Smooth muscle cell of the brain vasculature (primary cell): Measurements from ENCODE around the gene PPL.
A peak's percentile ranks its signal among the peaks of the same experiment; 100 is the strongest.
"Not testable (repeated sequence)": the region's sequence is repeated elsewhere in the genome, so short reads cannot be mapped to it uniquely, and the experiment has no call there.

Experiments used
- DNase-seq: peaks from one replicate; pipeline ENCODE4 v3.0.0-alpha.2; 2012; ENCODE audit warnings: low read depth, low spot score

PPL gene

DNA sequence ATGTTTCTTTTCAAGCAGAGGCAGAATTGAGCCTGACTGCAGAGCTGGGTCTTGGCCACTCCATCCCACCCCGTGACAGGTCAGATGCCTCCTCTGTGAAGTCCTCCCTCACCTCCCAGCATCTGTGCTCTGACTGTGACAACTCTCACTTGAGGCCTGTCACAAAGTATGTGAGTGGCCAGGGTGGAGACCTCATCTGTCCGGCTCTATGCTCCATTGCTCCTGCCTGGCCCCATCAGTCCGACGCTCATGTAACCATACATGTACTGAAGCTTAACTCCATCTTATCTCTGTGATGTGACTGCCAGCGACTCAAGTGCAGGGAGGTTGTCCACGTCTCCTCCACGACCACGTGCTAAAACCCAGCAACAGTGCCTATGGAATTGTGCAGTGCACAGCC, 3.5 kb downstream of the PPL start:
- no peak for DNase-seq

DNA sequence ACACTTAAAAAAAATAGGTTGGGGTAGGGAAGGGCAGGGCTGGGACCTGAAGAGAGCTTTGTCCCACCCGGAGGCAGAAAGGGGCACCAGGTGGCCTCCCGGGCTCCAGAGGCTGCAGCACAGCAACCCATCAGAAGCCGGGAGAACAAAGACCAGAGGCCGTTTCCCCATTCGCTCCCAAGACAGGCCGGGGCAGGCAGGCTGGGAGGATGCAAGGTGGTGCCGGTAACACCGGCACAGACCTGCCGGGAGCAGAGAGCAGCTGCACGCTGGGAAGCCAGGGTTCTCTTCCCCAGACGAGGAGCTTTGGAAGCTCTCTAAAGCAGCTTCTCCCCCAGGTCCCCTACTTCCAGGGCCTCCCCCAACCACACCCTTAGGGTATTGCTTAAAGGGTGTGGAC, 5.6 kb downstream of the PPL start:
- DNase-seq: no peak

DNA sequence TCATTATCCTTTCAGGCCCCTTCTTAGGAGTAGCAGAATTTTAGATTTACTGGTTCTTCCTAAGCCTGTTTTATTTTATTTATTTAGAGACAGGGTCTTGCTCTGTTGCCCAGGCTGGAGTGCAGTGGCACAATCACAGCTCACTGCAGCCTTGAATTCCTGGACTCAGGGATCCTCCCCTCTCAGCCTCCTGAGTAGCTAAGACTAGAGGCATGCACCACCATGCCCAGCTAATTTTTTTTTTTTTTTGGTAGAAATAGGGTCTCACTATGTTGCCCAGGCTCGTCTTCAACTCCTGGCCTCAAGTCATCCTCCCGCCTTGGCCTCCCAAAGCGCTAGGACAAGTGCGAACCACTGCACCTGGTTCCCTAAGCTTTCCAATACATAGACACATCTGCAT, 7.3 kb downstream of the PPL start:
- not testable (repeated sequence) for DNase-seq

DNA sequence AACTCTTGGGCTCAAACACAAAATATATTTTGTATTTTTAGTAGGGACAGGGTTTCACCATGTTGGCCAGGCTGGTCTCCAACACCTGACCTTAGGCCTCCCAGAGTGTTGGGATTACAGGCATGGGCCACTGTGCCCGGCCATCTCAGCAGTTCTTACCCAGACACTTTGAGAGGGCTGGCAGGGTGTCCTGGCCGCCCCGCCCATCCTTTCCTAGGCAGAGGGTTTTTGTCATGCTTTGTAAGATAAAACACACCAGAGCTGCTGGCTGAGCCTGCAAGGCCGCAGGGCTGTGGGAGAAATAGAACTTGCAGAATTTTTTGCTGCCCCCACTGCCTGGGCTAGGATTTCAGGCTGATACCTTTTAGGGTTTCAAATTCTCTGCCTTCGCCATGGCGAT, 8.7 kb downstream of the PPL start:
- DNase-seq: no peak

DNA sequence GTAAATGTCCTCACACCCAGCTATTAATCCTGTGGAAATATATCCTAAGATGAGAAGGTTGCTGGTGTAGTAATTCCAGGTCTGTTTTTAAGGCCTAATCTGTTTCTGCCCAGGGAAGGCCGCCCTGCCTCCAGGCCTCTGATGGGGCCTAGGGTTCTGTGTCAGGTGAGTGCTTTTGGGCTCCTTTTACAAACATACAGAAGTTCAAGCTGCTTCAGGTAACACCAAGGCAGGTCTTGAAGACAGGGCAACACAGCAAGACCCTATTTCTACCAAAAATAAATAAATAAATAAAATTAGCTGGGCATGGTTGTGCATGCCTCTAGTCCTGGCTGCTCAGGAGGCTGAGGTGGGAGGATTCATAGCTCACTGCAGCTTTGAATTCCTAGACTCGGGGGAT, 9.3 kb downstream of the PPL start:
- no peak for DNase-seq

DNA sequence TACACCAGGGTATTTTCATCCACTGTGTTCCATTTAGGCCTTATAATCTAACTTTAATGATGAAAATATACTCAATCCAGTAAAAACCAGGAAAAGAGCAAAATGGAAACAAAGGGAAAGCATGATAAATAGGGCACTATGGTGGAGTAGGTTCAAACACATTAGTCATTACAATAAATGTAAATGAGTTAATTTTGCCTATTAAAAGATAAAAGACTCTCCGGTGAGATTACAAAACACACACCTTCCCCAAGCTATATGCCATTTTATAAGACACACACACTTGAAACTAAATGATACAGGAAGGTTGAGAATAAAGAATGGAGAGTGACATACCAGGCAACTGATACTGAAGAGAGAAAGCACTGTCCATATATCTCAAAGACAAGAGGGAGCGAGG, 10.0 kb downstream of the PPL start:
- no peak for DNase-seq

DNA sequence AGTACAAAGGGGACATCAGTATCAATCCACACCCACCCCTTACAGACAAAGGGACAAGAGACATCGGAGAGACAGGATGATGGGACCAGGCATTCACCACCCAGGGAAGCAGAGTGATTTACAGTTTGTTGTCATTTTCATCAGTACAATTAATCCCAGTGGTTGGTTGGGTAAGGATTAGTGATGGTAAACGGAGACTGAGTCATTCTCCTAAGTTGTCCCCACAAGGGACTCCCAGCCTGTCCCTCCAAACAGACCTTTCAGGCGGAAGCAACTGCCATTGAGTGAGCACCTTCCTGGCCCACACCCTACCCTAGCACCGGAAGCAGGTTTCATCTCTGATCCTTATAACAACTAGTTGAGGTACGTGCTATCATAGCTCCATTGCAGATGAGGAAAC, 11.2 kb downstream of the PPL start:
- DNase-seq: no peak

DNA sequence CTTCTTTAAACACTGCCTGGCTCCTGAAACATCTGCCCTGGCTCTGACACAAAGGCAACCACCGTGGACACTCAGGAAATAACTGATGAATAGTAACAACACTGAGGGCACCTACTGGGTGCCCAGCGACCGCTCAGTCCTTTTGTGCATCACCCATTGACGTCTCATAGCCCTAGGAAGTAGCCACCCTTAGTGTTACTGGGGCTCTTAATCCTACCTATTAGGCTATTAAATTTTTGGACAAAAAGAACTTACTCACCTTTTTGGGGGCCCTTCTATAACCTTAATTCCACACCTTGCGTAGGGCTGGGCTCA, 11.7 kb downstream of the PPL start:
- DNase-seq: no peak

DNA sequence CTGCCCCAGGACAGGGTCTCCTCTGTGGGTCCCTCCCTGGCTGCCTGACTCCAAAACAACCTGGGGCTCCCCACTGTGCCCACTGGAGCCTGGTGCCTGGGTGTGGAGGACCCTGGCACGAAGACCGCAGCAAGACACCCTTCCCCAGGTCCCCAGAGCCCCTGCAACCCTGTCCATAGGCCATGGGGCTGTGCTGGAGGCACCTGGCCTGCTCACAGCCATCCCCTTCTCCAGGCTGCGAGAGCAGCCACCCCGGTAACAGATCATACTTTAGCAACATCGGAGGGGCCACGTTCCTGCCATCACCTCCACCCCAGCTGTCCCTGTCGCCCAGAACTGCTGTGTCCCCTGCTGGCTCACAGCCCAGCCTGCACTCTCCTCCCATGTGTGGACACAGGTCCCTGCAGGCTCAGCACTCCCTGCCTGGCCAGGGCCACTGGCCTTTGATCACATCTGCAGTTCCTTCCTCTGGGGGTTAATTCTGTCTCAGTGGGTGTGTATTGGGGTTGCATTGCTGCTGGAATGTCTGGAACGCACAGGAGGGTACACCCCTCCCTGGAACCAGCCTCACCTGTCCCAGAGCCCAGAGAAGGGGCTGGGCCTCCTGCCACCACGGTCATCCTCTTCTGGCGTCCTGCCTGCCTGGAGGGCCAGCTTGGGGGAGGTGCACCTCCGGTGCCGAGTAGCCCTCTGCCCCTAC, 12.2 kb downstream of the PPL start:
- DNase-seq: no peak

DNA sequence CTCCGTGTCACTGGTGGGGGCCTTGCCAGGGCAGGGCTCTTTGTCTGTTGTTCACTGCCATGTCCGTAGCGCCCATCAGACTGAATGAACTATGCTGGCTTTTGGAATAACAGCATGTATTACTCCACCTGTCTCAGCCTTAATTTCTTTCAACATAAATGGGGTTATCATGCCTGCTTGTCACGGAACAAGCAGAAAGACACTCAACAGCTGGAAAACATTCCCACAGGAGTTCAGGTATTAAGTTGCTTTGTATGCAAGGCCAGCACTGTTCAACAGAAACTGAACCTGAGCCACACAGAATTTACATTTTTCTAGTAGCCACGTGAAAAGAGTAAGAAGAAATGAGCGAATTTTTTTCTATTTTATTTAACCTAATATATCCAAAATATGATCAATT, 13.1 kb downstream of the PPL start:
- no peak for DNase-seq

DNA sequence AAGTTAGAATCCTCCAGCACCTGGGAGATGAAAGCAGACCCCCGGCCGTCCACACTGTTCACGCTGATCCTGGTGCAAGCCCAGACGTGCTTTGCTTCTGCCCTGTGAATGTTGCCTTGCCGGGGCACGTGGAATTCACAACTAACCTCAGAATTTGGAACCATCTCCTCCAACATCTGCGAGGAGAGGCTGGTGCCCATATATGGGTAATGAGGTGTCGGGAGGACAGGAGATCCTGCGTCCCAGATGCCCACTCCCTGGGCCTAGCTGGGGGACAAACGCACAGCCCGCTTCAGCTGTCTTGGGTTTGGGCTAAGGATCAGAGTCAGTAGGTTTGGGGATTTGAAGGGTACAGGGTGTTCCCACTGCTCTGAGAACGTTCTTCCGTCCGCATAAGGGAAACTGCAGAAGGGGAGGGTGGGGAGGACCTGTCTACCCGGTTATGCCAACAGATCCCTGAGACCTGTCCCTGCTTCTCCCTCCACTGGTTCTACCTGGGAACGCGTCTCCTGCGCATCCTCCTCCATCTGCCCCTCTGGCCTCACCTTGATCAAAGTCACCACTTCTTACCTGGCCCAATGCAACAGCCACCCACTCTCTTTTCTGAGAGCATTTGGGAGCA, 14.1 kb downstream of the PPL start:
- no peak for DNase-seq

DNA sequence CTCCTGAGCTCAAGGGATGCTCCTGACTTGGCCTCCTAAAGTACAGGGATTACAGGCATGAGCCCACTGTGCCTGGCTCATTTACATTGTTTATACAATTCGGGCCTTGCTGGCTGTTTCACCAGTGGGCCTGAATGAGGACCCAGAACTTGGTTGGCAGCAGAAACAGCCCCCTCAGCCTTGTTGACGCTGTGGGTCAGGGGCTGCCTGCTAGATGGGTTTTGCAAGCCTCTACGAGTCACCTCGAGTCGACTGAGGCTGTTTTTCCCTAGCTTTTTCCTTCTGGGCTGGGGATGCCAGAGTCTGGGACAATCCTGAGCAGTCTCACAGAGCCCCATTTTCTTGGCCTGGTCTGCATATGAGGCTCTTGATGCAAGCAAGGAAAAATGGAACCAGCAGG, 16.1 kb downstream of the PPL start:
- DNase-seq: no peak

DNA sequence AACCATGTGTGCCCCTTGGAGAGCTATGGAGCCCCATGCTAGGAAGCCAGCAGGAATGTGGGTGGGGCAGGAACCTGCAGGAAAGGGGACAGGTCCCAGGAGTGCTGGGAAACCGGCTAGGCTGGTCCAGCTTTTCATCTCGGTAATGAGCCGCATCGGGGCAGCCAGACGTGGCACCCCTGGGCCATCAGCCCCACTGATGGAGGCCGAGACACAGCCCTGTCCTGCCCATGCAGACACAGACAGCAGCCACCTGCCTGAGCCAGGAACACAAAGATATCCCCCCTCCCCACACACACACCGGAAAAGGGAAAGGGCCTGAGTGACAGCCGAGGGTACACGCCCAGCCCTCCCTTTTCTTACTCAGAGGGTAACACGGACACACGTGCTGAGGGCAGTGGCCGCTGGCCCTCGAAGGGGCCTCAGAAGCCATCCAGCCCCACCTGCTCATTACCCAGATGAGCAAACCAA, 18.1 kb downstream of the PPL start:
- no peak for DNase-seq

DNA sequence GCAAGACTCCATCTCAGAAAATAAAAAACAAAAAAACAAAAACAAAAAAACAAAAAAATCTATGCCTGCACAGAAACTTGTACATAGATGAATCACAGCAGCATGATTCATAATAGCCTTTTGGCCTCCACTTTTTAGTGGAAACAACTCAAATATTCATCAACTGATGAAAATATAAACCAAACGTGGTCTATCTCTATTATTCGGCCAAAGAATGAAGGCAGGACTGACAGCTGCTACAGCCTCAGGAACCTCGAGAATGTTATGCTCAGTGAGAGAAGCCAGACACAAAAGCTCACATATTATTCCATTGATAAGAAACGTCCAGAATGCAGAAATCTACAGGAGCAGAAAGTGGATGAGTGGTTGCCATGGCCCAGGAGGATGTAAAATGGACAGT, 19.8 kb downstream of the PPL start:
- no peak for DNase-seq

DNA sequence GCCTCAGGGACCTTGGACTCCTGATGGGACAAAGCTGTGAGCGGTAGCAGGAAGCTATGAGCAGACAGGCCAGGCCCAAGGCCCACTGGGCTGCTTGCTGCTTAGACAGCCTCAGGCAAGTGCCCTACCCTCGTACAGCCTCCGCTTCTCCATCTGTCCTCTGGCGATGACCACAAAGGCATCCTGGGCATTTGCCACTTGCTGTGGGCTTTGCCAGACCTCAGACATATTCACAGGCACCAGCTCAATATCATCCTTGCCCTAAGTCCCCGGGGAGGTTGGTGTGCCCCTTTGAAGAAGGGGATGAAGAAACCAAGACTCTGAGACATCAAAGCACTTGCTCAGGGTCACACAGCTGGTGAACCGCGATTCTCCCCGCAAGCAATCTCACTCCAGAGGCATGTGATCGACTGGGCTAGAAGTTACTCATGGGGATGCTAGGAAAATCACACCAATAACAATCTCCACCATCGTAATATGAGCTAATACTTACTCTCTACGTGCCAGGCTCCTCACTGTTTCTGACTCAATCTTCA, 21.7 kb downstream of the PPL start:
- peak; percentile 82 for DNase-seq

DNA sequence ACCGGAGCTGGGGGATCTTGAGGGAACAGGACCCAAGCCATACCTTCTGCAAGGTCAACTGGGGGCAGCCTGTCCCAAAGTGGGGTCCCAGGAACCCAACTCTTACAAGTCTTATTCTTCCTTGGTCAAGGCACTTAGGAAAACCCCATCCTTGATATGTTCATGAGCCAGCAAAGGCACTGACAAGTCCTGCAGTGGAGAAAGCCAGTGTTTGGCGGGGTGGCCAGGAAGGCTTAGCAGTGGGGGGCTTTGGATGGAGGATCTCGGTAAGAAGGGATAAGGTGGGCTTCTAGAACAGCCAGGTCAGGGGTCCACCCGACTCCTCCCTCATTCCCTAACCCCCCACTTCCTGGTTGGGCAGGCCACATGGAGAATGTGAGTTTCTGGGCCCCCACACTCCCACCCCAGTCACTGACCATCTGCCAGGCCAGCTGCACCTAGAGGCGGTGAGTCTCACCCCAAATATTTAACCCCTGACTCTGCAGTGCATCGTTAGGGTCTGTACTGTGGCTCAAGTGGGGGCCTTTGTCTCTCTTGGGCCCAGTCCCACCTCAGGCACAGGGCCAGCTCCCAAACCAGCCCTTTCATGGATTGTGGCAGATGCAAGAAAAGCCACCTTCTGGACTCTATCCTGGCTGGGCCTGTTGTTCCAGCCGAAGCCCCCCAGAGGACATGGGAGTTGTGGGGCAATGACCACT, 22.3 kb downstream of the PPL start:
- DNase-seq: no peak

DNA sequence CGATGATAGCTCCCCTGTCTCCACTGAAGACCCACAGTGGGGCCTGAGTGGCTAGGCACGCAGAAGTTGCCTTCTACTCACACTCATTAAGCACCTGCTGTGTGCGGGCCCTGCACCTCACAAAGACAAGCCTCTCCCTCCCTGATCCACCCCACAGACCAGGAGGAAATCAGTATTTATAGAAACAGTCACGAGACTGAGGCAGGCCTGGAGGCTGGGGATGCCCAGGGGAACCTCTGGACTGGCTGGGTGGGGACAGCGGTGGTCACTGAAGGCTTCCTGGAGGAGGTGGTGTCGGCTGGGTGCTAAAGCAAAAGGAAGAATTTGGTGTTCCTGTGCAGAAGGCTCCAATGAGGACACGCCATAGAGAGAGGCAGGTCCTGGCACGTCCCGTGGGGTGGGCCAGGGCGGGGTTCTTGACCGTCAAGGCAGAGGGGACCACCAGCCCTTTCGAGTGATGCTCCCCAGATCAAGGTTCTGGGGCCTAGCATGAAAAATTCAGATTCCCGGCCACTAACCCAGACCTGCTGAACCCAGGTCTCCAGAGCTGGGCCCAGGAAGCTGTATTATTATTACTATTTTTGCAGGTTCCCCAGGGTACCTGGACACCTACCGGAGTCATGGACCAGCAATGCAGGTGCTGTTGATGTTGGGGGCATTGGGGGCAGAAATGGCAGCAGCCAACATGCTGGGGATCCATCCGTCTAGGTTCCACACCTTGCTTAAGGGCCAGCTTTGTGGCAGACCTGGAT, 23.0 kb downstream of the PPL start:
- no peak for DNase-seq

DNA sequence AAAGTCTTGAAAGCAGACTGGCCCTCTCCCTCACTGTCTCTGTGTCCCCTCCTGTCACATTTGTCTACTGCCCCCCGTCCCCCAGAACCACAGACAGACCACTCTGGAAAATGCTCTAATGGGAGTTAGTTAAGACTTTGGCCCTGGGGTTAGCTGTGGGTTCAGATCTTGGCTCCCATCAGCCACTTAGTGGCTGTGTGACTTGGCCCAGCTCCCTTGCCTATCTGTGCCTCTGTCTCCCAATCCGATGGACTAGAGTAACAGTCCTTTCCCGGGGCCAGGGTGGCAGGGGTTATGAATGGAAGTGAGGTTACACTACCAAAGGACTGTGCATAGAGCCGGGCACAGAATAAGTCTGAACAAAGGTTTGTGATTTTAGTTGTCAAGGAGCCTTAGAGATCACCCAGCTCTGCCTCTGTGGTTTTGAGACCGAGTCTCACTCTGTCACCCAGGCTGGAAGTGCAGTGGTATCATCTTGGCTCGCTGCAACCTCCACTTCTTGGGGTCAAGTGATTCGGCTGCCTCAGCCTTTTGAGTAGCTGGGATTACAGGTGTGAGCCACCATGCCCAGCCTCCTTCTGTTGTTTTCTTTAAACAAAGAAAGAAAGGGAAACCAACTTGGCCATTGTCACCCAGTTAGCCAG, 23.7 kb downstream of the PPL start:
- DNase-seq: no peak

DNA sequence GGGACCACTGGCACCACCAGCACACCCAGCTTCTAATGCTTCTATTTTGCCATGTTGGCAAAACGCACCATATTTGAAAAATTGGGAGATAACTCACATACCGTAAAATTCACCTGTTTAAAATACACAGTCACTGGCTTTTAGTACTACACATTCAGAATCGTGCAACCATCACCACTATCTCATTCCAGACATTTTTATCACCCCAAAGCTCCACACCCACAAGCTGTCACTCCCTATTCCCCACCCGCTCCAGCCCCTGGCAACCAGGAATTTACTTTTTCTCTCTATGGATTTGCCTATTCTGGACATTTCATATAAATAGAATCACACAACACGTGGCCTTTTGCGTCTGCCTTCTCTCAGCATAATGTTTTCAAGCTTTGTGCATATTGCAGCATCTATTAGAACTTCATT, 25.0 kb downstream of the PPL start:
- no peak for DNase-seq

DNA sequence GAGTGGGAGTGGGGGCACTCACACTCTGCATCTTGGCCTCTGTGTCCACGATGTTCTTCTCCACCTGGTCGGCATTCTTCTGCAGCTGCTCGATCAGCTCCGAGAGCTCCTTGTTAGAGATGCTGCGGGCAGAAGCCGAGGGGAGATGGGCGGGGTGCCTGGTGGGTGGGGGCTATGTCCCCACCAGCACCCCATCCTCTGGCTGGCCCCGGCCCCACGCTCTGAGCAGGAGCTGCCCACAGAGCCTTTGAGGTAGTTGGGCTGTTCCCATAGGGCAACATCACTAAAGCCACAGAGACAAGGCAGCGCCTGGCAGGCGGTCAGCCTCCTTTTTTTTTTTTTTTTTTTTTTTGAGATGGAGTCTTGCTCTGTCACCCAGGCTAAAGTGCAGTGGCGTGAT, 26.1 kb downstream of the PPL start:
- DNase-seq: no peak

DNA sequence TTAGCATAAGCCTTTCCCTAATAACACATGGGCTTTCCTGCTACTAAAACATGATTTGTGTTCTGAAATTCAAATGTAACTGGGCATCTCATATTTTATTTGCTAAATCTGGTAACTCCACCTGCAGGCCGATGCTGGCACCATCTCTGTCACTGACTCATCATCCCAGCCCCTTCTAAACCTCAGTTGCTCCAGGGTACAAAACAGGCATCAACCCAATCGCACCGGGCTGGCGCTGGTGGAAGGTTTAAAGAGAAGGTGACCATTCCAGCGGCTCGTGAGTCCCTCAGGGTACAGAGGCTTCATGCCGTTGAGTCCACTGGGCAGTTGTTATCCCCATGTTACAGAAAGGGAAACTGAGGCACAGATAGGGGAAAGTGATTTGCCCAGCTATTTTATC, 27.1 kb downstream of the PPL start:
- DNase-seq: no peak
